Naive thymus-derived CD4-positive, alpha-beta T cell (primary cell): Measurements from ENCODE around the gene P2RY8. TPM values are rescaled to one million over a fixed set of nuclear protein-coding genes. Genes with fewer than 3 reads are reported as not detected.

Experiments used
- ATAC-seq: fragments of 150-1000 bp; cut with Tn5 transposase; 2 replicates; pipeline ENCODE4 v1.10.0; 2021; ENCODE audit warnings: mild to moderate bottlenecking, moderate library complexity
- CTCF ChIA-PET: fragments of 350-600 bp; sonication (Branson Sonifier 250); formaldehyde crosslinking; loops from one replicate; lab custom pipeline; 2021; ENCODE audit warnings: antibody characterized with exemption; lab: Charles Lee
- POLR2A ChIA-PET: fragments of 350-600 bp; sonication (Branson Sonifier 250); formaldehyde crosslinking; loops from one replicate; lab custom pipeline; 2021; ENCODE audit warnings: antibody characterized with exemption, inconsistent platforms; lab: Charles Lee
- DNase-seq, 9 donors: peaks; one replicate each; pipeline versions ENCODE4 v3.0.0 to v3.0.0-alpha.2; 2020 to 2022; ENCODE audit warnings: mixed read lengths in 1 of 9
- H3K27ac ChIP-seq: one replicate; pipeline ENCODE4 v1.7.0; 2013; ENCODE audit warnings: mild to moderate bottlenecking, low read depth, low read length, moderate library complexity
- H3K27me3 ChIP-seq, 2 donors: one replicate each; pipeline ENCODE4 v1.7.0; 2013; ENCODE audit warnings: low read length in 2 of 2, mild to moderate bottlenecking in 2 of 2, moderate library complexity in 2 of 2; ENCODE audit not compliant: control insufficient read depth in 2 of 2, insufficient read depth in 2 of 2
- H3K36me3 ChIP-seq, 3 experiments: 1 replicate in 2 of 3; 2 replicates in 1 of 3; pipeline ENCODE4 v1.7.0; 2013; ENCODE audit warnings: low read length in 3 of 3, mild to moderate bottlenecking in 3 of 3, moderate library complexity in 1 of 3; ENCODE audit not compliant: insufficient read depth in 3 of 3, control insufficient read depth in 2 of 3
- H3K4me1 ChIP-seq, 2 donors: one replicate each; pipeline ENCODE4 v1.7.0; 2013; ENCODE audit warnings: low read length in 2 of 2, mild to moderate bottlenecking in 2 of 2, moderate library complexity in 1 of 2; ENCODE audit not compliant: control insufficient read depth in 2 of 2, insufficient read depth in 2 of 2
- H3K4me3 ChIP-seq: 2 replicates; pipeline ENCODE4 v1.7.0; 2013; ENCODE audit warnings: mild to moderate bottlenecking, low read length
- H3K9me3 ChIP-seq, 3 experiments: 1 replicate in 2 of 3; 2 replicates in 1 of 3; pipeline ENCODE4 v1.7.0; 2013; ENCODE audit warnings: low read length in 3 of 3; ENCODE audit not compliant: control insufficient read depth in 2 of 3
- H3K27ac Mint-ChIP-seq, 9 donors: one replicate each; pipeline ENCODE4 v1.8.0; 2020 to 2022; ENCODE audit warnings: mixed read lengths in 9 of 9, mild to moderate bottlenecking in 8 of 9, moderate library complexity in 5 of 9, inconsistent platforms in 2 of 9
- H3K27me3 Mint-ChIP-seq, 5 donors: one replicate each; pipeline ENCODE4 v1.8.0; 2021 to 2022; ENCODE audit warnings: mixed read lengths in 5 of 5, mild to moderate bottlenecking in 1 of 5
- H3K36me3 Mint-ChIP-seq, 5 donors: one replicate each; pipeline ENCODE4 v1.8.0; 2020 to 2022; ENCODE audit warnings: mixed read lengths in 5 of 5, mild to moderate bottlenecking in 3 of 5, inconsistent platforms in 1 of 5
- H3K4me1 Mint-ChIP-seq, 7 donors: one replicate each; pipeline ENCODE4 v1.8.0; 2020 to 2022; ENCODE audit warnings: mixed read lengths in 7 of 7, mild to moderate bottlenecking in 3 of 7, inconsistent platforms in 1 of 7
- H3K4me3 Mint-ChIP-seq, 10 donors: one replicate each; pipeline ENCODE4 v1.8.0; 2020 to 2022; ENCODE audit warnings: mild to moderate bottlenecking in 10 of 10, mixed read lengths in 10 of 10, moderate library complexity in 6 of 10, inconsistent platforms in 2 of 10
- H3K9me3 Mint-ChIP-seq, 11 donors: one replicate each; pipeline ENCODE4 v1.8.0; 2020 to 2022; ENCODE audit warnings: mixed read lengths in 11 of 11, mild to moderate bottlenecking in 4 of 11, inconsistent platforms in 1 of 11, moderate library complexity in 1 of 11
- intact Hi-C, 2 donors: fragments of 100-400 bp; cut with micrococcal nuclease; formaldehyde crosslinking; loops; one replicate each; pipeline ENCODE4 v1.15.1; 2023
- polyA plus RNA-seq, 2 donors: library from polyadenylated mRNA; unstranded; fragments of 300-500 nt; fragmentation: Illumina TruSeq; gene quantifications; one replicate each; pipeline ENCODE4 v1.2.3, GENCODE V29; 2021
- total RNA-seq, 6 experiments: library from RNA in 5 of 6; stranded (reverse) in 5 of 6; gene quantifications; 1 replicate in 5 of 6; 2 replicates in 1 of 6; pipeline ENCODE4 v1.2.3 and lab custom pipeline; 2021 to 2026

The P2RY8 gene
- total and polyA plus RNA-seq, 7 experiments from 2014 or later: 109 to 277 (median 149) TPM

GRCh38 chrX:1423215-1423614 lies 113.8 kb downstream of the P2RY8 start:
- ATAC-seq (no peak), DNase-seq (no peak)
- H3K27ac ChIP-seq: no peak overlapping the region
- ChIA-PET POLR2A (no interaction called here), CTCF (no interaction called here)
- Mint-ChIP-seq H3K9me3 (peaks cover 6 to 38% (median 20%) of the 10 kb centered on the region in 11 donors), H3K36me3 (peaks cover 16 to 74% (median 50%) of the 10 kb centered on the region in 5 donors), H3K4me3 (no peak overlapping the region), H3K27me3 (no peaks in the 10 kb centered on the region), H3K27ac (no peak overlapping the region), H3K4me1 (peaks cover 0 to 16% (median 8%) of the 10 kb centered on the region in 7 donors)
- H3K4me1 ChIP-seq: no peaks in the 10 kb centered on the region
- no peaks in the 10 kb centered on the region for H3K27me3 ChIP-seq
- intact Hi-C loops: no loop called here
- peaks cover 0 to 35% (median 0%) of the 10 kb centered on the region in 3 experiments for H3K9me3 ChIP-seq
- H3K36me3 ChIP-seq: peaks cover 5 to 82% (median 25%) of the 10 kb centered on the region in 3 experiments
- no peak overlapping the region for H3K4me3 ChIP-seq

GRCh38 chrX:1422135-1422465 lies 114.9 kb downstream of the P2RY8 start:
- POLR2A ChIA-PET: no interaction called here
- Mint-ChIP-seq H3K27me3 (no peaks in the 10 kb centered on the region), H3K4me3 (no peak overlapping the region), H3K27ac (no peak overlapping the region), H3K9me3 (peaks cover 6 to 38% (median 20%) of the 10 kb centered on the region in 11 donors), H3K4me1 (peaks cover 0 to 14% (median 8%) of the 10 kb centered on the region in 7 donors), H3K36me3 (peaks cover 16 to 69% (median 47%) of the 10 kb centered on the region in 5 donors)
- peaks cover 0 to 38% (median 0%) of the 10 kb centered on the region in 3 experiments for H3K9me3 ChIP-seq
- DNase-seq (no peak), ATAC-seq (no peak)
- CTCF ChIA-PET: no interaction called here
- H3K27me3 ChIP-seq: no peaks in the 10 kb centered on the region
- intact Hi-C loops: no loop called here
- no peak overlapping the region for H3K27ac ChIP-seq
- H3K4me1 ChIP-seq: no peaks in the 10 kb centered on the region
- no peak overlapping the region for H3K4me3 ChIP-seq
- H3K36me3 ChIP-seq: peaks cover 5 to 81% (median 27%) of the 10 kb centered on the region in 3 experiments

GRCh38 chrX:1421433-1422134 lies 115.4 kb downstream of the P2RY8 start:
- ATAC-seq (no peak), DNase-seq (no peak)
- Mint-ChIP-seq H3K4me1 (peaks cover 0 to 11% (median 8%) of the 10 kb centered on the region in 7 donors), H3K36me3 (peaks cover 16 to 66% (median 46%) of the 10 kb centered on the region in 5 donors), H3K9me3 (peaks cover 6 to 38% (median 20%) of the 10 kb centered on the region in 11 donors), H3K27me3 (no peaks in the 10 kb centered on the region), H3K27ac (peak overlapping the region in 2 of 9 donors; percentile 3 to 76), H3K4me3 (no peak overlapping the region)
- intact Hi-C loops: no loop called here
- CTCF ChIA-PET: no interaction called here
- no peak overlapping the region for H3K27ac ChIP-seq
- POLR2A ChIA-PET: no interaction called here
- no peaks in the 10 kb centered on the region for H3K27me3 ChIP-seq
- H3K4me3 ChIP-seq: no peak overlapping the region
- H3K36me3 ChIP-seq: peaks cover 5 to 81% (median 25%) of the 10 kb centered on the region in 3 experiments
- H3K9me3 ChIP-seq: peaks cover 0 to 38% (median 0%) of the 10 kb centered on the region in 3 experiments
- no peaks in the 10 kb centered on the region for H3K4me1 ChIP-seq

- H3K9me3 ChIP-seq: peaks cover 0 to 38% (median 0%) of the 10 kb centered on the region in 3 experiments
- Mint-ChIP-seq H3K36me3 (peaks cover 16 to 56% (median 42%) of the 10 kb centered on the region in 5 donors), H3K9me3 (peaks cover 6 to 38% (median 20%) of the 10 kb centered on the region in 11 donors), H3K27me3 (no peaks in the 10 kb centered on the region), H3K4me3 (no peak overlapping the region), H3K27ac (peak overlapping the region in 5 of 9 donors; percentile 15 to 72 (median 65)), H3K4me1 (peaks cover 0 to 11% (median 8%) of the 10 kb centered on the region in 7 donors)
- H3K4me3 ChIP-seq: no peak overlapping the region
- ChIA-PET POLR2A (no interaction called here), CTCF (no interaction called here)
- no peaks in the 10 kb centered on the region for H3K27me3 ChIP-seq
- intact Hi-C loops: no loop called here
- no peak for ATAC-seq
- H3K4me1 ChIP-seq: no peaks in the 10 kb centered on the region
- no peak overlapping the region for H3K27ac ChIP-seq
- H3K36me3 ChIP-seq: peaks cover 4 to 80% (median 18%) of the 10 kb centered on the region in 3 experiments
- DNase-seq: no peak
Observed at GRCh38 chrX:1420371-1420770, 116.6 kb downstream of the P2RY8 start.

GRCh38 chrX:1419545-1420355 lies 117.2 kb downstream of the P2RY8 start:
- no peak overlapping the region for H3K4me3 Mint-ChIP-seq
- H3K9me3 ChIP-seq: peaks cover 0 to 38% (median 0%) of the 10 kb centered on the region in 3 experiments
- H3K36me3 ChIP-seq: peaks cover 0 to 74% (median 15%) of the 10 kb centered on the region in 3 experiments
- ChIA-PET POLR2A (no interaction called here), CTCF (no interaction called here)
- H3K4me3 ChIP-seq: no peak overlapping the region
- peak overlapping the region in 5 of 9 donors; percentile 39 to 72 (median 65) for H3K27ac Mint-ChIP-seq
- DNase-seq (no peak), ATAC-seq (no peak)
- intact Hi-C loops: no loop called here
- peaks cover 12 to 50% (median 36%) of the 10 kb centered on the region in 5 donors for H3K36me3 Mint-ChIP-seq
- H3K27me3 ChIP-seq: no peaks in the 10 kb centered on the region
- H3K4me1 Mint-ChIP-seq: peaks cover 0 to 10% (median 5%) of the 10 kb centered on the region in 7 donors
- no peaks in the 10 kb centered on the region for H3K27me3 Mint-ChIP-seq
- H3K9me3 Mint-ChIP-seq: peaks cover 1 to 34% (median 18%) of the 10 kb centered on the region in 11 donors
- no peak overlapping the region for H3K27ac ChIP-seq
- no peaks in the 10 kb centered on the region for H3K4me1 ChIP-seq

- Mint-ChIP-seq H3K4me3 (no peak overlapping the region), H3K27me3 (no peaks in the 10 kb centered on the region), H3K27ac (no peak overlapping the region), H3K36me3 (peaks cover 11 to 46% (median 32%) of the 10 kb centered on the region in 5 donors), H3K4me1 (peaks cover 0 to 9% (median 5%) of the 10 kb centered on the region in 7 donors), H3K9me3 (peaks cover 0 to 28% (median 15%) of the 10 kb centered on the region in 11 donors)
- CTCF ChIA-PET: no interaction called here
- peaks cover 0 to 72% (median 15%) of the 10 kb centered on the region in 3 experiments for H3K36me3 ChIP-seq
- H3K4me1 ChIP-seq: no peaks in the 10 kb centered on the region
- no peak overlapping the region for H3K4me3 ChIP-seq
- peaks cover 0 to 34% (median 0%) of the 10 kb centered on the region in 3 experiments for H3K9me3 ChIP-seq
- H3K27me3 ChIP-seq: no peaks in the 10 kb centered on the region
- DNase-seq: no peak
- no peak overlapping the region for H3K27ac ChIP-seq
- ATAC-seq: no peak
- intact Hi-C loops: no loop called here
- POLR2A ChIA-PET: no interaction called here
Observed at GRCh38 chrX:1418901-1419544, 118.0 kb downstream of the P2RY8 start.
